HCT116 (cell line): ENCODE measurements around the gene AP2S1. TPM values are rescaled to one million over a fixed set of nuclear protein-coding genes. Genes with fewer than 3 reads are reported as not detected.

Source experiments
- ATAC-seq: fragments of 200-7000 bp; cut with Tn5 transposase; 2 replicates; pipeline ENCODE4 v1.9.1; 2020; ENCODE audit warnings: mild to moderate bottlenecking, moderate library complexity
- BruUV-seq: library from RNA; stranded (reverse); fragments of 400-500 nt; replicated peaks from 2 replicates; lab custom pipeline; 2021; lab: Mats Ljungman, UMichigan
- CTCF ChIA-PET: fragments of 300-600 bp; sonication (Branson Sonifier 250); formaldehyde crosslinking; loops from one replicate; lab custom pipeline; 2021; ENCODE audit warnings: antibody characterized with exemption; lab: Charles Lee
- POLR2A ChIA-PET: fragments of 300-600, 350-600 bp; sonication (Branson Sonifier 250); formaldehyde crosslinking; loops from one replicate; lab custom pipeline; 2021; ENCODE audit warnings: antibody characterized with exemption; lab: Charles Lee
- RAD21 ChIA-PET, 2 experiments: fragments of 300-600 bp; sonication (Branson Sonifier 250); formaldehyde crosslinking; loops; one replicate each; lab custom pipeline; 2023; ENCODE audit warnings: low total read pairs in 2 of 2; ENCODE audit not compliant: uncharacterized antibody in 2 of 2, unreplicated experiment in 2 of 2, low non-redundant PET in 1 of 2; lab: Charles Lee
- DNase-seq: peaks from one replicate; pipeline ENCODE4 v3.0.0-alpha.2; 2010; ENCODE audit warnings: low read depth, low spot score
- H2AFZ ChIP-seq: fragments of 200-600 bp; shearing (Covaris generic), sonication (generic); 2 replicates; pipeline ENCODE4 v1.6.1; 2017; ENCODE audit warnings: low read depth, mixed run types, mixed read lengths, antibody characterized with exemption, low read length; ENCODE audit not compliant: poor library complexity, severe bottlenecking
- H3K27ac ChIP-seq: 2 replicates; pipeline ENCODE4 v1.5.1; 2012; ENCODE audit warnings: low read depth, low read length
- H3K27me3 ChIP-seq: fragments of 200-600 bp; sonication (generic); 2 replicates; pipeline ENCODE4 v1.6.1; 2016; ENCODE audit warnings: mixed run types, low read length, mixed read lengths; ENCODE audit not compliant: insufficient read depth
- H3K36me3 ChIP-seq, 2 experiments: fragments of 200-500 bp in 1 of 2; fragments of 200-600 bp in 1 of 2; sonication (Bioruptor generic) in 1 of 2; sonication (generic) in 1 of 2; 2 replicates each; pipeline versions ENCODE4 v1.5.1 to v1.6.1; 2014 to 2016; ENCODE audit warnings: low read length in 2 of 2, inconsistent platforms in 1 of 2, mixed read lengths in 1 of 2, mixed run types in 1 of 2; ENCODE audit not compliant: insufficient read depth in 2 of 2, control insufficient read depth in 1 of 2
- H3K4me1 ChIP-seq, 2 experiments: fragments of 200-600 bp in 1 of 2; sonication (generic) in 1 of 2; 2 replicates each; pipeline versions ENCODE4 v1.5.1 to v1.6.1; 2012 to 2017; ENCODE audit warnings: low read length in 2 of 2, inconsistent platforms in 1 of 2, mild to moderate bottlenecking in 1 of 2, mixed read lengths in 1 of 2, mixed run types in 1 of 2, moderate library complexity in 1 of 2; ENCODE audit not compliant: insufficient read depth in 2 of 2, control insufficient read depth in 1 of 2
- H3K4me2 ChIP-seq: fragments of 200-600 bp; sonication (generic); 2 replicates; pipeline ENCODE4 v1.6.1; 2017; ENCODE audit warnings: mixed run types, low read length, mixed read lengths
- H3K4me3 ChIP-seq, 2 experiments: fragments of 200-600 bp in 1 of 2; sonication (generic) in 1 of 2; replicated peaks in 1 of 2; 2 replicates each; pipeline ENCODE4 v1.5.1; 2011 to 2016; ENCODE audit warnings: low read length in 2 of 2, control low read depth in 1 of 2, low read depth in 1 of 2, mild to moderate bottlenecking in 1 of 2, mixed read lengths in 1 of 2, mixed run types in 1 of 2
- H3K79me2 ChIP-seq: fragments of 200-600 bp; sonication (generic); 2 replicates; pipeline ENCODE4 v1.6.1; 2017; ENCODE audit warnings: mild to moderate bottlenecking, mixed run types, low read length, moderate library complexity, mixed read lengths; ENCODE audit not compliant: insufficient read depth
- H3K9ac ChIP-seq: fragments of 200-600 bp; sonication (generic); 2 replicates; pipeline ENCODE4 v1.6.1; 2016; ENCODE audit warnings: low read length, mixed read lengths
- H3K9me2 ChIP-seq: fragments of 200-600 bp; sonication (generic), shearing (Covaris generic); 2 replicates; pipeline ENCODE4 v1.6.1; 2017; ENCODE audit warnings: mixed run types, mild to moderate bottlenecking, moderate library complexity; ENCODE audit not compliant: insufficient read depth
- H3K9me3 ChIP-seq, 2 experiments: fragments of 200-500 bp in 1 of 2; fragments of 200-600 bp in 1 of 2; sonication (Bioruptor generic) in 1 of 2; sonication (generic) in 1 of 2; 2 replicates each; pipeline ENCODE4 v1.6.1; 2014 to 2017; ENCODE audit warnings: low read length in 2 of 2, mixed read lengths in 2 of 2, inconsistent platforms in 1 of 2, low read depth in 1 of 2, mild to moderate bottlenecking in 1 of 2, mixed run types in 1 of 2, moderate library complexity in 1 of 2; ENCODE audit not compliant: control insufficient read depth in 1 of 2, insufficient read depth in 1 of 2
- H4K20me1 ChIP-seq: fragments of 200-600 bp; sonication (generic), shearing (Covaris generic); 2 replicates; pipeline ENCODE4 v1.6.1; 2017; ENCODE audit warnings: mixed run types, mild to moderate bottlenecking, moderate library complexity; ENCODE audit not compliant: insufficient read depth
- EGR1 ChIP-seq: IDR thresholded peaks from 2 replicates; pipeline ENCODE4 v1.6.1; 2012; ENCODE audit warnings: low read depth
- EZH2 ChIP-seq: fragments of 200-600 bp; sonication (generic); IDR thresholded peaks from 2 replicates; pipeline ENCODE4 v1.6.1; 2017; ENCODE audit warnings: antibody characterized with exemption, mixed run types
- EZH2phosphoT487 ChIP-seq: fragments of 200-600 bp; IDR thresholded peaks from 2 replicates; pipeline ENCODE4 v1.6.1; 2018; ENCODE audit warnings: antibody characterized with exemption, borderline replicate concordance
- FOSL1 ChIP-seq: IDR thresholded peaks from 2 replicates; pipeline ENCODE4 v1.6.1; 2012; ENCODE audit warnings: low read depth
- JUND ChIP-seq: IDR thresholded peaks from 2 replicates; pipeline ENCODE4 v1.6.1; 2012
- RAD21 ChIP-seq: IDR thresholded peaks from 2 replicates; pipeline ENCODE4 v1.6.1; 2012; ENCODE audit warnings: low read depth, mild to moderate bottlenecking
- SIN3A ChIP-seq: IDR thresholded peaks from 2 replicates; pipeline ENCODE4 v1.6.1; 2012; ENCODE audit warnings: low read depth
- YY1 ChIP-seq: IDR thresholded peaks from 2 replicates; pipeline ENCODE4 v1.6.1; 2011; ENCODE audit warnings: low read length, low read depth, moderate library complexity, mild to moderate bottlenecking; ENCODE audit not compliant: insufficient replicate concordance; ENCODE audit errors: extremely low read depth
- ZFX ChIP-seq: fragments of 450-650 bp; IDR thresholded peaks from 2 replicates; pipeline ENCODE4 v1.6.1; 2017
- ZNF274 ChIP-seq: fragments of 200-500 bp; sonication (Bioruptor generic); IDR thresholded peaks from 2 replicates; pipeline ENCODE4 v1.6.1; 2014; ENCODE audit warnings: mild to moderate bottlenecking, low read depth, low read length, inconsistent platforms
- intact Hi-C: fragments of 100-400 bp; cut with micrococcal nuclease; formaldehyde crosslinking; loops from 2 replicates; pipeline ENCODE4 v1.10.0; 2022
- total RNA-seq: library from RNA; stranded (reverse); gene quantifications from one replicate; pipeline ENCODE4 v1.2.1, GENCODE V29; 2021; ENCODE audit not compliant: unreplicated experiment
- TF ChIP-seq, protein P1 (sequence below): IDR thresholded peaks from 2 replicates; pipeline ENCODE4 v1.6.1; 2012
- TF ChIP-seq, protein P2 (sequence below): IDR thresholded peaks from 2 replicates; pipeline ENCODE4 v1.6.1; 2011; ENCODE audit warnings: mild to moderate bottlenecking, low read length, moderate library complexity; ENCODE audit not compliant: insufficient replicate concordance; ENCODE audit errors: extremely low read depth
- TF ChIP-seq, protein P3 (sequence below): IDR thresholded peaks from 2 replicates; pipeline ENCODE4 v1.6.1; 2012; ENCODE audit warnings: low read depth

The AP2S1 gene
- total RNA-seq, 1 experiment from 2014 or later = 296 TPM

DNA sequence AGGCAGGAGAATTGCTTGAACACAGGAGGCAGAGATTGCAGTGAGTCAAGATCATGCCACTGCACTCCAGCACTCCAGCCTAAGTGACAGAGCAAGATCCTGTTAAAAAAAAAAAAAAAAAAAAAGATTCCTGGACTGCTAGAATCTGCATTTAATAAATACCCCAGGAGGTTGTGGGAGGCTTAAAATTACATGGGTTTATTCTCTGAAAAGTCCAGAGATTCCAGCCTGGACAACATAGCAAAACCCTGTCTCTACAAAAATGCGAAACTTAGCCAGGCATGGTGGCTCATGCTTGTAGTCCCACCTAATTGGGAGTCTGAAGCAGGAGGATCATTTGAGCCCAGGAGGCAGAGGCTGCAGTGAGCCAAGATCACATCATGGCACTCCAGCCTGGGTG is 52.8 kb downstream of the AP2S1 start:
- H3K4me1 ChIP-seq = peaks cover 10 to 16% of the 10 kb centered on the region in 2 experiments
- no peak overlapping the region for H3K4me2 ChIP-seq
- no peak overlapping the region for H2AFZ ChIP-seq
- CTCF ChIA-PET = no interaction called here
- RAD21 ChIA-PET = no interaction called here
- no peaks in the 10 kb centered on the region for H4K20me1 ChIP-seq
- no peaks in the 10 kb centered on the region for H3K27me3 ChIP-seq
- H3K4me3 ChIP-seq = no peak overlapping the region
- DNase-seq = no peak
- no peak overlapping the region for H3K27ac ChIP-seq
- TF ChIP-seq, protein P1, sequence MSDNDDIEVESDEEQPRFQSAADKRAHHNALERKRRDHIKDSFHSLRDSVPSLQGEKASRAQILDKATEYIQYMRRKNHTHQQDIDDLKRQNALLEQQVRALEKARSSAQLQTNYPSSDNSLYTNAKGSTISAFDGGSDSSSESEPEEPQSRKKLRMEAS = no peak
- no peaks in the 10 kb centered on the region for H3K9me2 ChIP-seq
- no peaks in the 10 kb centered on the region for H3K79me2 ChIP-seq
- no TSS peak for BruUV-seq
- intact Hi-C loops = no loop called here
- no peak overlapping the region for H3K9ac ChIP-seq
- no peaks in the 10 kb centered on the region for H3K9me3 ChIP-seq
- H3K36me3 ChIP-seq = no peaks in the 10 kb centered on the region
- POLR2A ChIA-PET = interaction anchor here (2.1 kb wide), 1 partner anchor 9 kb away, joined by 8 read pairs; the partner anchor contains the start of gene SLC1A5
- no peak for ATAC-seq

DNA sequence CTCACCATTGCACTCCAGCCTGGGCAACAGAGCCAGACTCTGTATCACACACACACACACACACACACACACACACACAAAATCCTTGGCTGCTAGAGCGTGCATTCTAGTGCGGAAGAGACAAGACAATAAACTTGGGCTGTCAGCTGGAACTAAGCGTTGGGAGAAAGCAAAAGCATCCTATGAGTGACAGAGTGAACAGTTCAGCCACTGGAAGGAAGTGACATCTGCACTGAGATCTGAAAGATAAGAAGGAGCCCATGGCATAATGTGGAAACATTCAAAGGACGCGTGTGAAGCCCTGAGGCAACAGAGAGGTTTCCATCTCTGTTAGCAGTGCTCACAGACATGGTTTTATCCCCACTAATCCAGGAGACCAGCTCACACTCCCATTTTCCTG is 58.7 kb downstream of the AP2S1 start:
- ChIA-PET RAD21 (interaction anchor here in 1 of 2 experiments (0.5 kb wide), 1 partner anchor 38 kb away, joined by 5 read pairs; no protein-coding TSS in a partner anchor), CTCF (no interaction called here), POLR2A (no interaction called here)
- H3K4me3 ChIP-seq = no peak overlapping the region
- H2AFZ ChIP-seq = no peak overlapping the region
- no peaks in the 10 kb centered on the region for H3K9me2 ChIP-seq
- H3K79me2 ChIP-seq = peaks cover 15% of the 10 kb centered on the region
- H3K27ac ChIP-seq = no peak overlapping the region
- H3K9ac ChIP-seq = no peak overlapping the region
- peaks cover 26 to 30% of the 10 kb centered on the region in 2 experiments for H3K4me1 ChIP-seq
- DNase-seq (no peak), ATAC-seq (no peak)
- intact Hi-C loops = no loop called here
- no peaks in the 10 kb centered on the region for H3K36me3 ChIP-seq
- H3K4me2 ChIP-seq = peak overlapping the region; percentile 57; the same call in 1 of the 2 replicates
- H4K20me1 ChIP-seq = no peaks in the 10 kb centered on the region
- no peaks in the 10 kb centered on the region for H3K9me3 ChIP-seq
- BruUV-seq = no TSS peak
- H3K27me3 ChIP-seq = no peaks in the 10 kb centered on the region
- no peak for TF ChIP-seq SIN3A
- no peak for TF ChIP-seq EZH2
- TF ChIP-seq, protein P1 = no peak
- no peak for TF ChIP-seq ZFX
- no peak for TF ChIP-seq EZH2phosphoT487
- no peak for TF ChIP-seq ZNF274
- TF ChIP-seq, protein P2, sequence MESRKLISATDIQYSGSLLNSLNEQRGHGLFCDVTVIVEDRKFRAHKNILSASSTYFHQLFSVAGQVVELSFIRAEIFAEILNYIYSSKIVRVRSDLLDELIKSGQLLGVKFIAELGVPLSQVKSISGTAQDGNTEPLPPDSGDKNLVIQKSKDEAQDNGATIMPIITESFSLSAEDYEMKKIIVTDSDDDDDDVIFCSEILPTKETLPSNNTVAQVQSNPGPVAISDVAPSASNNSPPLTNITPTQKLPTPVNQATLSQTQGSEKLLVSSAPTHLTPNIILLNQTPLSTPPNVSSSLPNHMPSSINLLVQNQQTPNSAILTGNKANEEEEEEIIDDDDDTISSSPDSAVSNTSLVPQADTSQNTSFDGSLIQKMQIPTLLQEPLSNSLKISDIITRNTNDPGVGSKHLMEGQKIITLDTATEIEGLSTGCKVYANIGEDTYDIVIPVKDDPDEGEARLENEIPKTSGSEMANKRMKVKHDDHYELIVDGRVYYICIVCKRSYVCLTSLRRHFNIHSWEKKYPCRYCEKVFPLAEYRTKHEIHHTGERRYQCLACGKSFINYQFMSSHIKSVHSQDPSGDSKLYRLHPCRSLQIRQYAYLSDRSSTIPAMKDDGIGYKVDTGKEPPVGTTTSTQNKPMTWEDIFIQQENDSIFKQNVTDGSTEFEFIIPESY = no peak
- TF ChIP-seq RAD21 = no peak
- TF ChIP-seq, protein P3, sequence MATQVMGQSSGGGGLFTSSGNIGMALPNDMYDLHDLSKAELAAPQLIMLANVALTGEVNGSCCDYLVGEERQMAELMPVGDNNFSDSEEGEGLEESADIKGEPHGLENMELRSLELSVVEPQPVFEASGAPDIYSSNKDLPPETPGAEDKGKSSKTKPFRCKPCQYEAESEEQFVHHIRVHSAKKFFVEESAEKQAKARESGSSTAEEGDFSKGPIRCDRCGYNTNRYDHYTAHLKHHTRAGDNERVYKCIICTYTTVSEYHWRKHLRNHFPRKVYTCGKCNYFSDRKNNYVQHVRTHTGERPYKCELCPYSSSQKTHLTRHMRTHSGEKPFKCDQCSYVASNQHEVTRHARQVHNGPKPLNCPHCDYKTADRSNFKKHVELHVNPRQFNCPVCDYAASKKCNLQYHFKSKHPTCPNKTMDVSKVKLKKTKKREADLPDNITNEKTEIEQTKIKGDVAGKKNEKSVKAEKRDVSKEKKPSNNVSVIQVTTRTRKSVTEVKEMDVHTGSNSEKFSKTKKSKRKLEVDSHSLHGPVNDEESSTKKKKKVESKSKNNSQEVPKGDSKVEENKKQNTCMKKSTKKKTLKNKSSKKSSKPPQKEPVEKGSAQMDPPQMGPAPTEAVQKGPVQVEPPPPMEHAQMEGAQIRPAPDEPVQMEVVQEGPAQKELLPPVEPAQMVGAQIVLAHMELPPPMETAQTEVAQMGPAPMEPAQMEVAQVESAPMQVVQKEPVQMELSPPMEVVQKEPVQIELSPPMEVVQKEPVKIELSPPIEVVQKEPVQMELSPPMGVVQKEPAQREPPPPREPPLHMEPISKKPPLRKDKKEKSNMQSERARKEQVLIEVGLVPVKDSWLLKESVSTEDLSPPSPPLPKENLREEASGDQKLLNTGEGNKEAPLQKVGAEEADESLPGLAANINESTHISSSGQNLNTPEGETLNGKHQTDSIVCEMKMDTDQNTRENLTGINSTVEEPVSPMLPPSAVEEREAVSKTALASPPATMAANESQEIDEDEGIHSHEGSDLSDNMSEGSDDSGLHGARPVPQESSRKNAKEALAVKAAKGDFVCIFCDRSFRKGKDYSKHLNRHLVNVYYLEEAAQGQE = no peak
- no peak for TF ChIP-seq YY1
- no peak for TF ChIP-seq JUND
- no peak for TF ChIP-seq FOSL1
- no peak for TF ChIP-seq EGR1
